Omental fat pad (tissue), 4 donors: ENCODE results near the gene NOTCH1. TPM values are rescaled to one million over a fixed set of nuclear protein-coding genes. Genes with fewer than 3 reads are reported as not detected.
A peak's percentile ranks its signal among the peaks of the same experiment; 100 is the strongest.

Experiments
- ATAC-seq: fragments of 150-250 bp; one replicate; pipeline ENCODE4 v1.9.1; 2016; ENCODE audit warnings: mild to moderate bottlenecking, moderate library complexity; ENCODE audit not compliant: low FRiP score
- DNase-seq: peaks from one replicate; pipeline ENCODE4 v3.0.0-alpha.2; 2019; ENCODE audit warnings: low spot score
- CTCF ChIP-seq, 3 donors: fragments of 450-650 bp; IDR thresholded peaks; one replicate each; pipeline ENCODE4 v1.5.1; 2016 to 2017; ENCODE audit warnings: antibody characterized with exemption in 3 of 3, mild to moderate bottlenecking in 3 of 3, moderate library complexity in 2 of 3
- total RNA-seq, 4 donors: library from RNA; depleted of rRNA; stranded (reverse); fragments of >200 nt; gene quantifications; one replicate each; pipeline ENCODE4 v1.1.0, GENCODE V29; 2016

The NOTCH1 gene
- total RNA-seq, 4 donors from 2014 or later = 10.4 to 61.8 (median 55.1) TPM

GRCh38 chr9:136546697-136547501 is 1.1 kb upstream of the NOTCH1 start:
- DNase-seq (no peak), ATAC-seq (peak; percentile 49)
- TF ChIP-seq CTCF (IDR thresholded peaks at IDR 0.05) = no peak

- TF ChIP-seq CTCF (IDR thresholded peaks at IDR 0.05) = no peak
- DNase-seq = no peak
Measured at GRCh38 chr9:136545692-136545964, 220 bp downstream of the NOTCH1 start.

GRCh38 chr9:136544964-136545691 is 720 bp downstream of the NOTCH1 start:
- no peak for DNase-seq
- TF ChIP-seq CTCF (IDR thresholded peaks at IDR 0.05) = no peak

More at GRCh38 chr9:136545692-136545964, 220 bp downstream of the NOTCH1 start:
- ATAC-seq = no peak

GRCh38 chr9:136544548-136544963 is 1.3 kb downstream of the NOTCH1 start:
- no peak for TF ChIP-seq CTCF (IDR thresholded peaks at IDR 0.05)
- DNase-seq (no peak), ATAC-seq (no peak)

More at GRCh38 chr9:136544964-136545691, 720 bp downstream of the NOTCH1 start:
- ATAC-seq = no peak

GRCh38 chr9:136543830-136544547 is 1.9 kb downstream of the NOTCH1 start:
- DNase-seq (no peak), ATAC-seq (no peak)
- TF ChIP-seq CTCF (IDR thresholded peaks at IDR 0.05) = no peak

GRCh38 chr9:136543280-136543679 is 2.6 kb downstream of the NOTCH1 start:
- ATAC-seq (no peak), DNase-seq (no peak)
- TF ChIP-seq CTCF (IDR thresholded peaks at IDR 0.05) = no peak
